IgD-negative memory B cell (primary cell): Measurements from ENCODE around the gene SNX5. TPM values are rescaled to one million over a fixed set of nuclear protein-coding genes. Genes with fewer than 3 reads are reported as not detected.

Source experiments
- H3K27ac Mint-ChIP-seq, 3 donors: one replicate each; pipeline ENCODE4 v1.8.0; 2020 to 2022; ENCODE audit warnings: mild to moderate bottlenecking in 3 of 3, mixed read lengths in 3 of 3, moderate library complexity in 1 of 3
- H3K27me3 Mint-ChIP-seq: one replicate; pipeline ENCODE4 v1.8.0; 2021; ENCODE audit warnings: mixed read lengths
- H3K36me3 Mint-ChIP-seq: one replicate; pipeline ENCODE4 v1.8.0; 2020; ENCODE audit warnings: mild to moderate bottlenecking, mixed read lengths
- H3K4me1 Mint-ChIP-seq, 3 donors: one replicate each; pipeline ENCODE4 v1.8.0; 2020 to 2022; ENCODE audit warnings: mixed read lengths in 3 of 3, mild to moderate bottlenecking in 1 of 3
- H3K4me3 Mint-ChIP-seq, 4 donors: one replicate each; pipeline ENCODE4 v1.8.0; 2020 to 2022; ENCODE audit warnings: mild to moderate bottlenecking in 4 of 4, mixed read lengths in 4 of 4, moderate library complexity in 3 of 4
- H3K9me3 Mint-ChIP-seq, 3 donors: one replicate each; pipeline ENCODE4 v1.8.0; 2020 to 2021; ENCODE audit warnings: mixed read lengths in 3 of 3, mild to moderate bottlenecking in 1 of 3
- polyA plus RNA-seq: library from polyadenylated mRNA; unstranded; fragments of 300-500 nt; fragmentation: Illumina TruSeq; gene quantifications from one replicate; pipeline ENCODE4 v1.2.3, GENCODE V29; 2021

Gene SNX5
- polyA plus RNA-seq, 1 donor from 2014 or later = 103 TPM

GRCh38 chr20:17912916-17913315, 55.7 kb downstream of the SNX5 start:
- Mint-ChIP-seq H3K27me3 (peaks cover 40% of the 10 kb centered on the region), H3K4me3 (no peak overlapping the region), H3K4me1 (no peaks in the 10 kb centered on the region), H3K9me3 (peaks cover 0 to 3% (median 0%) of the 10 kb centered on the region in 3 donors), H3K36me3 (peaks cover 7% of the 10 kb centered on the region), H3K27ac (no peak overlapping the region)

GRCh38 chr20:17911927-17912326, 56.7 kb downstream of the SNX5 start:
- peaks cover 40% of the 10 kb centered on the region for H3K27me3 Mint-ChIP-seq
- peaks cover 0 to 3% (median 0%) of the 10 kb centered on the region in 3 donors for H3K9me3 Mint-ChIP-seq
- H3K4me3 Mint-ChIP-seq = no peak overlapping the region
- H3K27ac Mint-ChIP-seq = no peak overlapping the region
- H3K36me3 Mint-ChIP-seq = peaks cover 7% of the 10 kb centered on the region
- H3K4me1 Mint-ChIP-seq = no peaks in the 10 kb centered on the region

- peaks cover 7% of the 10 kb centered on the region for H3K36me3 Mint-ChIP-seq
- H3K27ac Mint-ChIP-seq = no peak overlapping the region
- no peak overlapping the region for H3K4me3 Mint-ChIP-seq
- peaks cover 40% of the 10 kb centered on the region for H3K27me3 Mint-ChIP-seq
- H3K4me1 Mint-ChIP-seq = no peaks in the 10 kb centered on the region
- peaks cover 0 to 3% (median 0%) of the 10 kb centered on the region in 3 donors for H3K9me3 Mint-ChIP-seq
Measured at GRCh38 chr20:17910828-17911294, 57.7 kb downstream of the SNX5 start.

GRCh38 chr20:17909869-17910321, 58.7 kb downstream of the SNX5 start:
- Mint-ChIP-seq H3K27ac (no peak overlapping the region), H3K27me3 (peaks cover 40% of the 10 kb centered on the region), H3K36me3 (peaks cover 7% of the 10 kb centered on the region), H3K4me1 (no peaks in the 10 kb centered on the region), H3K9me3 (peaks cover 0 to 3% (median 0%) of the 10 kb centered on the region in 3 donors), H3K4me3 (no peak overlapping the region)

GRCh38 chr20:17905544-17905943, 63.0 kb downstream of the SNX5 start:
- Mint-ChIP-seq H3K36me3 (peaks cover 4% of the 10 kb centered on the region), H3K4me1 (peaks cover 17 to 22% (median 17%) of the 10 kb centered on the region in 3 donors), H3K27me3 (peaks cover 28% of the 10 kb centered on the region), H3K9me3 (no peaks in the 10 kb centered on the region), H3K27ac (no peak overlapping the region), H3K4me3 (no peak overlapping the region)

- H3K9me3 Mint-ChIP-seq = no peaks in the 10 kb centered on the region
- peaks cover 3% of the 10 kb centered on the region for H3K36me3 Mint-ChIP-seq
- peak overlapping the region in 1 of 3 donors; percentile 76 for H3K27ac Mint-ChIP-seq
- no peak overlapping the region for H3K4me3 Mint-ChIP-seq
- H3K27me3 Mint-ChIP-seq = peaks cover 29% of the 10 kb centered on the region
- peaks cover 17 to 26% (median 19%) of the 10 kb centered on the region in 3 donors for H3K4me1 Mint-ChIP-seq
Measured at GRCh38 chr20:17904027-17904426, 64.6 kb downstream of the SNX5 start.

GRCh38 chr20:17902531-17903083, 66.0 kb downstream of the SNX5 start:
- H3K4me3 Mint-ChIP-seq = peak overlapping the region in 2 of 4 donors; percentile 59 to 80

GRCh38 chr20:17901971-17902370, 66.6 kb downstream of the SNX5 start:
- Mint-ChIP-seq H3K36me3 (peaks cover 2% of the 10 kb centered on the region), H3K9me3 (no peaks in the 10 kb centered on the region), H3K4me1 (peaks cover 21 to 30% (median 21%) of the 10 kb centered on the region in 3 donors), H3K4me3 (no peak overlapping the region), H3K27me3 (peaks cover 24% of the 10 kb centered on the region), H3K27ac (no peak overlapping the region)

More at GRCh38 chr20:17902531-17903083, 66.0 kb downstream of the SNX5 start:
- no peak overlapping the region for H3K27ac Mint-ChIP-seq
- peaks cover 2% of the 10 kb centered on the region for H3K36me3 Mint-ChIP-seq
- H3K27me3 Mint-ChIP-seq = peaks cover 20% of the 10 kb centered on the region
- H3K4me1 Mint-ChIP-seq = peaks cover 21 to 30% (median 21%) of the 10 kb centered on the region in 3 donors
- H3K9me3 Mint-ChIP-seq = no peaks in the 10 kb centered on the region

GRCh38 chr20:17898548-17898994, 70.0 kb downstream of the SNX5 start:
- peak overlapping the region in 1 of 3 donors; percentile 24 for H3K27ac Mint-ChIP-seq
- H3K4me1 Mint-ChIP-seq = peaks cover 21 to 34% (median 22%) of the 10 kb centered on the region in 3 donors

GRCh38 chr20:17897566-17898307, 70.9 kb downstream of the SNX5 start:
- Mint-ChIP-seq H3K4me3 (no peak overlapping the region), H3K9me3 (peaks cover 0 to under 1% (median 0%) of the 10 kb centered on the region in 3 donors), H3K27me3 (peaks cover 30% of the 10 kb centered on the region), H3K36me3 (no peaks in the 10 kb centered on the region), H3K4me1 (peaks cover 14 to 28% (median 18%) of the 10 kb centered on the region in 3 donors), H3K27ac (no peak overlapping the region)

More at GRCh38 chr20:17898548-17898994, 70.0 kb downstream of the SNX5 start:
- peaks cover 36% of the 10 kb centered on the region for H3K27me3 Mint-ChIP-seq
- H3K36me3 Mint-ChIP-seq = peaks cover 2% of the 10 kb centered on the region
- H3K4me3 Mint-ChIP-seq = no peak overlapping the region
- no peaks in the 10 kb centered on the region for H3K9me3 Mint-ChIP-seq

GRCh38 chr20:17896771-17897369, 71.7 kb downstream of the SNX5 start:
- H3K27ac Mint-ChIP-seq = no peak overlapping the region
- peaks cover 0 to 3% (median 3%) of the 10 kb centered on the region in 3 donors for H3K9me3 Mint-ChIP-seq
- peaks cover 14 to 25% (median 17%) of the 10 kb centered on the region in 3 donors for H3K4me1 Mint-ChIP-seq
- peaks cover 29% of the 10 kb centered on the region for H3K27me3 Mint-ChIP-seq
- H3K36me3 Mint-ChIP-seq = no peaks in the 10 kb centered on the region
- peak overlapping the region in 1 of 4 donors; percentile 30 for H3K4me3 Mint-ChIP-seq

- no peak overlapping the region for H3K27ac Mint-ChIP-seq
- peaks cover 14 to 22% (median 17%) of the 10 kb centered on the region in 3 donors for H3K4me1 Mint-ChIP-seq
Measured at GRCh38 chr20:17896193-17896723, 72.3 kb downstream of the SNX5 start.

GRCh38 chr20:17895641-17896171, 72.9 kb downstream of the SNX5 start:
- Mint-ChIP-seq H3K27ac (peak overlapping the region in 1 of 3 donors; percentile 40), H3K9me3 (peaks cover 0 to 3% (median 3%) of the 10 kb centered on the region in 3 donors), H3K27me3 (peaks cover 25% of the 10 kb centered on the region), H3K36me3 (no peaks in the 10 kb centered on the region), H3K4me3 (peak overlapping the region in 3 of 4 donors; percentile 62 to 88 (median 88)), H3K4me1 (peaks cover 9 to 18% (median 12%) of the 10 kb centered on the region in 3 donors)

More at GRCh38 chr20:17896193-17896723, 72.3 kb downstream of the SNX5 start:
- no peaks in the 10 kb centered on the region for H3K36me3 Mint-ChIP-seq
- peaks cover 29% of the 10 kb centered on the region for H3K27me3 Mint-ChIP-seq
- peaks cover 0 to 3% (median 3%) of the 10 kb centered on the region in 3 donors for H3K9me3 Mint-ChIP-seq
- peak overlapping the region in 1 of 4 donors; percentile 65 for H3K4me3 Mint-ChIP-seq

GRCh38 chr20:17893445-17893844, 75.1 kb downstream of the SNX5 start:
- peaks cover 24% of the 10 kb centered on the region for H3K27me3 Mint-ChIP-seq
- H3K36me3 Mint-ChIP-seq = peaks cover 2% of the 10 kb centered on the region
- H3K9me3 Mint-ChIP-seq = peaks cover 6 to 15% (median 11%) of the 10 kb centered on the region in 3 donors
- no peak overlapping the region for H3K27ac Mint-ChIP-seq
- no peak overlapping the region for H3K4me3 Mint-ChIP-seq
- peaks cover 4 to 9% (median 7%) of the 10 kb centered on the region in 3 donors for H3K4me1 Mint-ChIP-seq
